ENCODE measurements around the gene CNTN5. TPM values are rescaled to one million over a fixed set of nuclear protein-coding genes. Genes with fewer than 3 reads are reported as not detected.

The CNTN5 gene
- total RNA-seq, 1 experiment from 2014 or later: not detected

- Histone ChIP-seq H3K4me3 (ENCODE audit: low read length) (no peak overlapping the region), H3K9me3 (ENCODE audit: low read length) (peaks cover 77% of the 10 kb centered on the region), H3K79me2 (ENCODE audit: low read length) (no peaks in the 10 kb centered on the region)
Measured at GRCh38 chr11:99791354-99791753, 770.6 kb downstream of the CNTN5 start.

DNA sequence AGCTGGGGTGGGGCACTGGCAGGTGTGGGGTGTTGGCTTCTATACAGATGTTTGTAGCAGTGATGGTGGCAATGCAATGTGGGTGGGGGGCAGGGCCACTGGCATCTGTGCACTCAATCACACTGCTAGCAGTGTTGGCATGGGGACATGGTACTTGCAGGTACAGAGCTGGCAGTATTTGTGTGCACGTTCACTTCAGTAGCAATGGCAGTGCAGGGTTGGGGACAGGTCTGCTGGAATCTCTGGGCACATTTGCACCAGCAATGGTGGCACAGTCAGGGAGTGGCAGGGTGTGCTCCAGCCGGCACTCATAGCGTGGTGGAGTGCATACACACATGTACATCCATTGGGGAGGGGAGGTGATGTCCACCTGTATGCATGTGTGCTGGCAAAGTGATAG is 775.2 kb downstream of the CNTN5 start:
- Histone ChIP-seq H3K9ac (ENCODE audit: low read length) (no peak overlapping the region), H3K36me3 (ENCODE audit: insufficient read depth, low read length) (no peaks in the 10 kb centered on the region), H3K9me3 (ENCODE audit: low read length) (peaks cover 75% of the 10 kb centered on the region), H3K4me1 (ENCODE audit: low read length) (no peaks in the 10 kb centered on the region), H3K4me3 (ENCODE audit: low read length) (no peak overlapping the region), H2AFZ (ENCODE audit: low read length) (no peak overlapping the region), H3K27me3 (ENCODE audit: low read length) (no peaks in the 10 kb centered on the region), H3K4me2 (ENCODE audit: low read depth, low read length, poor library complexity, severe bottlenecking) (no peak overlapping the region), H3K79me2 (ENCODE audit: low read length) (no peaks in the 10 kb centered on the region), H3K9me2 (replicated peaks; ENCODE audit: insufficient read depth, low read length) (no peaks in the 10 kb centered on the region), H3K27ac (ENCODE audit: low read length) (no peak overlapping the region), H4K20me1 (ENCODE audit: insufficient read depth, low read depth, low read length) (no peaks in the 10 kb centered on the region)
- DNase-seq: no peak

More at GRCh38 chr11:99791354-99791753, 770.6 kb downstream of the CNTN5 start:
- H3K9ac ChIP-seq (ENCODE audit: low read length): no peak overlapping the region
- no peak overlapping the region for H3K4me2 ChIP-seq (ENCODE audit: low read depth, low read length, poor library complexity, severe bottlenecking)
- H3K36me3 ChIP-seq (ENCODE audit: insufficient read depth, low read length): no peaks in the 10 kb centered on the region
- DNase-seq: no peak
- H3K27me3 ChIP-seq (ENCODE audit: low read length): no peaks in the 10 kb centered on the region
- no peak overlapping the region for H3K27ac ChIP-seq (ENCODE audit: low read length)
- no peaks in the 10 kb centered on the region for H4K20me1 ChIP-seq (ENCODE audit: insufficient read depth, low read depth, low read length)
- H2AFZ ChIP-seq (ENCODE audit: low read length): no peak overlapping the region
- no peaks in the 10 kb centered on the region for H3K4me1 ChIP-seq (ENCODE audit: low read length)
- H3K9me2 ChIP-seq (replicated peaks; ENCODE audit: insufficient read depth, low read length): no peaks in the 10 kb centered on the region

DNA sequence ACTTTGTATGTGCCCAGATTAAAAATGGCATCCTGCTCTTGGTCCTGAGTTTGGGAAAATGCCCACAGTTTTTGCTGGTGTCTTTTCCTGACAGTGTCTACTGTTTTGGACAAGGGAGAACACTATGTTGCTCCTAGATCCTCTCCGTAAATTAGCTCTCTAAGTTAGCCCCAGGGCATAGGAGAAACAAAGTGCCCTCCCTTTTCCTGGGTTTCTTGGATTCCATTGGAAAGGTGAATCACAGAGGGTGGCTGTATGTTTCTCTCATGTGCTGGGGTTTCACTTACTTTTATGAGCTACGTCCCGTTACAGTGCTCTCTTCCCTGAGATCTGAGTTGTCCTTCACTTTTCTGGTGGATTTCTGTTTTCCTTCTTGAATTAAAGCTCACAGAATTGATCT is 782.8 kb downstream of the CNTN5 start:
- no peak for DNase-seq
- Histone ChIP-seq H3K36me3 (ENCODE audit: insufficient read depth, low read length) (no peaks in the 10 kb centered on the region), H3K27ac (ENCODE audit: low read length) (no peak overlapping the region), H3K79me2 (ENCODE audit: low read length) (no peaks in the 10 kb centered on the region), H3K27me3 (ENCODE audit: low read length) (no peaks in the 10 kb centered on the region), H3K9ac (ENCODE audit: low read length) (no peak overlapping the region), H2AFZ (ENCODE audit: low read length) (no peak overlapping the region), H3K4me3 (ENCODE audit: low read length) (no peak overlapping the region), H3K9me2 (replicated peaks; ENCODE audit: insufficient read depth, low read length) (no peaks in the 10 kb centered on the region), H3K4me1 (ENCODE audit: low read length) (no peaks in the 10 kb centered on the region), H4K20me1 (ENCODE audit: insufficient read depth, low read depth, low read length) (no peaks in the 10 kb centered on the region), H3K4me2 (ENCODE audit: low read depth, low read length, poor library complexity, severe bottlenecking) (no peak overlapping the region), H3K9me3 (ENCODE audit: low read length) (peaks cover 67% of the 10 kb centered on the region)

- Histone ChIP-seq H3K27me3 (ENCODE audit: low read length) (no peaks in the 10 kb centered on the region), H3K27ac (ENCODE audit: low read length) (no peak overlapping the region), H3K4me2 (ENCODE audit: low read depth, low read length, poor library complexity, severe bottlenecking) (no peak overlapping the region), H3K9ac (ENCODE audit: low read length) (no peak overlapping the region), H3K36me3 (ENCODE audit: insufficient read depth, low read length) (no peaks in the 10 kb centered on the region), H4K20me1 (ENCODE audit: insufficient read depth, low read depth, low read length) (no peaks in the 10 kb centered on the region), H3K4me1 (ENCODE audit: low read length) (no peaks in the 10 kb centered on the region), H3K79me2 (ENCODE audit: low read length) (no peaks in the 10 kb centered on the region), H3K4me3 (ENCODE audit: low read length) (no peak overlapping the region), H3K9me2 (replicated peaks; ENCODE audit: insufficient read depth, low read length) (no peaks in the 10 kb centered on the region), H2AFZ (ENCODE audit: low read length) (no peak overlapping the region), H3K9me3 (ENCODE audit: low read length) (peaks cover 73% of the 10 kb centered on the region)
- no peak for DNase-seq
Measured at GRCh38 chr11:99812516-99812915, 791.8 kb downstream of the CNTN5 start.

GRCh38 chr11:99814021-99814420 is 793.3 kb downstream of the CNTN5 start:
- Histone ChIP-seq H2AFZ (ENCODE audit: low read length) (no peak overlapping the region), H3K9ac (ENCODE audit: low read length) (no peak overlapping the region), H3K4me1 (ENCODE audit: low read length) (no peaks in the 10 kb centered on the region), H3K9me3 (ENCODE audit: low read length) (peaks cover 60% of the 10 kb centered on the region), H3K79me2 (ENCODE audit: low read length) (no peaks in the 10 kb centered on the region), H3K27ac (ENCODE audit: low read length) (no peak overlapping the region), H4K20me1 (ENCODE audit: insufficient read depth, low read depth, low read length) (no peaks in the 10 kb centered on the region), H3K27me3 (ENCODE audit: low read length) (no peaks in the 10 kb centered on the region), H3K4me3 (ENCODE audit: low read length) (no peak overlapping the region), H3K9me2 (replicated peaks; ENCODE audit: insufficient read depth, low read length) (no peaks in the 10 kb centered on the region), H3K36me3 (ENCODE audit: insufficient read depth, low read length) (no peaks in the 10 kb centered on the region), H3K4me2 (ENCODE audit: low read depth, low read length, poor library complexity, severe bottlenecking) (no peak overlapping the region)
- DNase-seq: no peak

DNA sequence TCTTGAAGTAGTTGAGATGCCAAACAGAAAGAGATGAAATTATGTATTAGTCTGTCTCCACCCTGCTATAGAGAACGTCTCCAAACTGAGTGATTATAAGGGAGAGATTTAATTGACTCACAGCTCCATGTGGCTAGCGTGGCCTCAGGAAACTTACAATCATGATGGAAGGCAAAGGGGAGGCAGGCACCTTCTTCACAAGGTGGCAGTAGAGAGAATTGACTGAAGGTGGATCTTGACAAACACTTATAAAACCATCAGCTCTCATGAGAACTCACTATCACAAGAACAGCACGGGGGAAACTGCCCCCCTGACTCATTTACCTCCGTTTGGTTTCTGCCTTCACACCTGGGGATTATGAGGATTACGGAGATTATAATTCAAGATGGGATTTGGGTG is 794.0 kb downstream of the CNTN5 start:
- Histone ChIP-seq H3K36me3 (ENCODE audit: insufficient read depth, low read length) (no peaks in the 10 kb centered on the region), H3K27ac (ENCODE audit: low read length) (no peak overlapping the region), H3K4me2 (ENCODE audit: low read depth, low read length, poor library complexity, severe bottlenecking) (no peak overlapping the region), H3K9me2 (replicated peaks; ENCODE audit: insufficient read depth, low read length) (no peaks in the 10 kb centered on the region), H3K4me3 (ENCODE audit: low read length) (no peak overlapping the region), H3K79me2 (ENCODE audit: low read length) (no peaks in the 10 kb centered on the region), H2AFZ (ENCODE audit: low read length) (no peak overlapping the region), H3K9me3 (ENCODE audit: low read length) (peaks cover 59% of the 10 kb centered on the region), H4K20me1 (ENCODE audit: insufficient read depth, low read depth, low read length) (no peaks in the 10 kb centered on the region), H3K4me1 (ENCODE audit: low read length) (no peaks in the 10 kb centered on the region), H3K27me3 (ENCODE audit: low read length) (no peaks in the 10 kb centered on the region), H3K9ac (ENCODE audit: low read length) (no peak overlapping the region)
- DNase-seq: no peak

DNA sequence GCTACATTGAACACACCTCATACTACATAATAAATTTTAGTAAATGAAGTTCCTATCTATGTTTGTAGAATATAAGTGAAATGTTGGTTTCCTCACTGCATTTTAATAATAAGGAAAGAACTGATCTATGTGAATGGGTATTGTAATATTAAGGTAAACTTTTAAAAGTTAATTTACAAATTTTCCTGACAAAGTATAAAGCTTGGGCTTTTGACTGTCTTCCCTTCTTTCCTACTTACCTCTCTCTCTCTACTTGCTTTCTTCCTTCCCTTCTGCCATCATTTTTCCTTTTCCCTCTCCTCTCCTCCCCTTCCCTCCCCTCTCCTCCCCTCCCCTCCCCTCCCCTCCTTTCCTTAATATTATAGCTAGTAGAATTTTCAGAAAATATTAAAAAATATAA is 798.2 kb downstream of the CNTN5 start:
- H3K9me3 ChIP-seq (ENCODE audit: low read length): peaks cover 60% of the 10 kb centered on the region
- H3K27ac ChIP-seq (ENCODE audit: low read length): no peak overlapping the region
- H3K9me2 ChIP-seq (replicated peaks; ENCODE audit: insufficient read depth, low read length): no peaks in the 10 kb centered on the region
- H3K9ac ChIP-seq (ENCODE audit: low read length): no peak overlapping the region
- no peaks in the 10 kb centered on the region for H3K79me2 ChIP-seq (ENCODE audit: low read length)
- H3K4me3 ChIP-seq (ENCODE audit: low read length): no peak overlapping the region
- no peak overlapping the region for H2AFZ ChIP-seq (ENCODE audit: low read length)
- no peaks in the 10 kb centered on the region for H3K4me1 ChIP-seq (ENCODE audit: low read length)
- no peak overlapping the region for H3K4me2 ChIP-seq (ENCODE audit: low read depth, low read length, poor library complexity, severe bottlenecking)
- no peaks in the 10 kb centered on the region for H4K20me1 ChIP-seq (ENCODE audit: insufficient read depth, low read depth, low read length)
- no peaks in the 10 kb centered on the region for H3K36me3 ChIP-seq (ENCODE audit: insufficient read depth, low read length)
- DNase-seq: no peak
- no peaks in the 10 kb centered on the region for H3K27me3 ChIP-seq (ENCODE audit: low read length)

- Histone ChIP-seq H3K79me2 (ENCODE audit: low read length) (no peaks in the 10 kb centered on the region), H3K27me3 (ENCODE audit: low read length) (no peaks in the 10 kb centered on the region), H3K4me3 (ENCODE audit: low read length) (no peak overlapping the region), H3K27ac (ENCODE audit: low read length) (no peak overlapping the region), H3K4me2 (ENCODE audit: low read depth, low read length, poor library complexity, severe bottlenecking) (no peak overlapping the region), H3K9ac (ENCODE audit: low read length) (no peak overlapping the region), H3K9me3 (ENCODE audit: low read length) (peaks cover 63% of the 10 kb centered on the region), H4K20me1 (ENCODE audit: insufficient read depth, low read depth, low read length) (no peaks in the 10 kb centered on the region), H3K36me3 (ENCODE audit: insufficient read depth, low read length) (no peaks in the 10 kb centered on the region), H3K4me1 (ENCODE audit: low read length) (no peaks in the 10 kb centered on the region), H3K9me2 (replicated peaks; ENCODE audit: insufficient read depth, low read length) (no peaks in the 10 kb centered on the region), H2AFZ (ENCODE audit: low read length) (no peak overlapping the region)
- no peak for DNase-seq
Measured at GRCh38 chr11:99822846-99823565, 802.3 kb downstream of the CNTN5 start.
